Activated CD4-positive, alpha-beta memory T cell treated with anti-CD3 and anti-CD28 coated beads, Interleukin-2, amount 10 ng/mL, durations not matched to agents 7 days and 5 days (primary cell): ENCODE results near the gene NPRL2. TPM values are rescaled to one million over a fixed set of nuclear protein-coding genes. Genes with fewer than 3 reads are reported as not detected.

Source experiments
- CTCF ChIA-PET: fragments of 350-600 bp; sonication (Branson Sonifier 250); formaldehyde crosslinking; loops from one replicate; lab custom pipeline; 2021; ENCODE audit warnings: antibody characterized with exemption, inconsistent platforms; lab: Charles Lee
- POLR2A ChIA-PET: fragments of 350-600 bp; sonication (Branson Sonifier 250); formaldehyde crosslinking; loops from one replicate; lab custom pipeline; 2021; ENCODE audit warnings: antibody characterized with exemption; lab: Charles Lee
- DNase-seq: peaks from one replicate; pipeline ENCODE4 v3.0.0-alpha.2; 2020
- H3K27ac Mint-ChIP-seq: one replicate; pipeline ENCODE4 v1.8.0; 2021; ENCODE audit warnings: mild to moderate bottlenecking, mixed read lengths
- H3K27me3 Mint-ChIP-seq: one replicate; pipeline ENCODE4 v1.8.0; 2021; ENCODE audit warnings: mixed read lengths
- H3K36me3 Mint-ChIP-seq: one replicate; pipeline ENCODE4 v1.8.0; 2021; ENCODE audit warnings: low read depth, mixed read lengths
- H3K4me1 Mint-ChIP-seq: one replicate; pipeline ENCODE4 v1.8.0; 2021; ENCODE audit warnings: mixed read lengths
- H3K4me3 Mint-ChIP-seq: one replicate; pipeline ENCODE4 v1.8.0; 2021; ENCODE audit warnings: mild to moderate bottlenecking, mixed read lengths
- H3K9me3 Mint-ChIP-seq: one replicate; pipeline ENCODE4 v1.8.0; 2021; ENCODE audit warnings: mixed read lengths
- total RNA-seq, 2 experiments: library from RNA; stranded (reverse); gene quantifications; one replicate each; pipeline ENCODE4 v1.2.3, GENCODE V29; 2021

The NPRL2 gene
- total RNA-seq, 2 experiments from 2014 or later = 48.8 to 50.1 TPM

DNA sequence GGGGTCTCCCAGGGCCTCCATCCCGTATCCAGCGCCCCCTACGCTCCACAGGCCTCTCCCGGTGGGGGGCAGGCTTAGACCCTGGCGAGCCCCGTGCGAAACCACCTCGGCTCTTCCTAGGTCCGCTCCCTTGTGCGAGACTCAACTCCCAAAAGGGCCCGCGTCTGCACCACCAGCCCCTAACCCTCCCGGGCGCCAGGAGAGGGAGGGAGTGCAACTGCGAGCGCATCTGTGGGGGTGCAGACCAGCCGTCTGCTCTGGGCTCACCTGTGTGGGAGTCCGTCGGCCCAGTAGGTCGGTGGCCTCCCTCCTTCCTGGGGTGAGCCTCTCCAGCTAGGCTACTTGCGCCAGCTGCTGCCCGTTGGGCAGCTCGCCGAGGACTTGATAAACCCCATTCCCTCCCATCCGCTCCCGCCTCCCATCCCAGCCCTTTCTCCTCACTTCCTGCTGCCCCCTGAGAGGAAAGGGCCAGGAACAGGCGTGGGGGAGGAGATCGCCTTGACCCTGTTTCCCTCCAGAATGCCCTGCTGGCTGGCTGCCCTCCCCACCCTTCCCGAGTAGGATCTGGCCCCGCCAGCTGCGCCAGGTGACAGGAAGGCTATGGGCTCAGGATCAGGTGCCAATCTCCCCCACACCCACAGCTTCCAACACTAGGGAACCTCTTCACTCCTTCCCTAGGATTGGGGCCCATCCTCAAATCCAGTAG, 28.0 kb downstream of the NPRL2 start, which contains the start of gene HYAL2:
Gene HYAL2 (minus strand): TSS at position 360 of the 706 bp plus-strand sequence. CDS start 2,256 bp downstream, outside the sequence.
- H3K36me3 Mint-ChIP-seq = no peaks in the 10 kb centered on the region
- peak within 1 kb of the TSS; percentile 72 for H3K4me3 Mint-ChIP-seq
- ChIA-PET POLR2A (interaction anchor here (1.1 to 31.7 kb wide), 3 partner anchors 20 to 76 kb away, joined by 3 to 704 read pairs (median 113); partner anchors contain the start of genes CYB561D2, HYAL3, NAA80 and NPRL2), CTCF (interaction anchor here (0.8 to 6.7 kb wide), 3 partner anchors 13 to 48 kb away, joined by 3 to 82 read pairs (median 61); partner anchors contain the start of genes HYAL3 and NAA80)
- DNase-seq = no peak
- no peaks in the 10 kb centered on the region for H3K9me3 Mint-ChIP-seq
- peak within 1 kb of the TSS; percentile 83 for H3K27ac Mint-ChIP-seq
- H3K4me1 Mint-ChIP-seq = peaks cover 49% of the 10 kb centered on the region
- H3K27me3 Mint-ChIP-seq = no peaks in the 10 kb centered on the region

DNA sequence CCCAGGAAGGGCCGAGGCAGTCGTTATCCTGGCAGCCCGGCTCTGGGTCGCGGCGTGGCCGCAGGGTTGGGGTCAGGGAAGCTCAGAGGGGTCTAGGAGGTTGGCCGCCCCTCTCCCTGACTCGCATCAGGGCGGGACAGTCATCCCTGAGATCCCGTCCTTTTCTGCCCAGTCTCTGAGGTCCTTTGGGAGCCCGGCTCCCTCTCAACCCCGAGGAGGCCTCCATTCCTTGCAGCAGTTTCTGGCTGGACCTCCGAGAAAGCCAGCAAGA, 28.5 kb downstream of the NPRL2 start:
- H3K4me1 Mint-ChIP-seq = peaks cover 48% of the 10 kb centered on the region
- H3K27ac Mint-ChIP-seq = no peak overlapping the region
- ChIA-PET POLR2A (interaction anchor here (1.1 to 31.7 kb wide), 3 partner anchors 21 to 75 kb away, joined by 3 to 704 read pairs (median 113); partner anchors contain the start of genes CYB561D2, HYAL3, NAA80 and NPRL2), CTCF (interaction anchor here (0.9 to 6.7 kb wide), 5 partner anchors 13 to 75 kb away, joined by 3 to 82 read pairs (median 6); partner anchors contain the start of genes HYAL3, NAA80 and RASSF1)
- no peaks in the 10 kb centered on the region for H3K9me3 Mint-ChIP-seq
- DNase-seq = no peak
- H3K27me3 Mint-ChIP-seq = no peaks in the 10 kb centered on the region
- H3K4me3 Mint-ChIP-seq = peak overlapping the region; percentile 37
- H3K36me3 Mint-ChIP-seq = no peaks in the 10 kb centered on the region

DNA sequence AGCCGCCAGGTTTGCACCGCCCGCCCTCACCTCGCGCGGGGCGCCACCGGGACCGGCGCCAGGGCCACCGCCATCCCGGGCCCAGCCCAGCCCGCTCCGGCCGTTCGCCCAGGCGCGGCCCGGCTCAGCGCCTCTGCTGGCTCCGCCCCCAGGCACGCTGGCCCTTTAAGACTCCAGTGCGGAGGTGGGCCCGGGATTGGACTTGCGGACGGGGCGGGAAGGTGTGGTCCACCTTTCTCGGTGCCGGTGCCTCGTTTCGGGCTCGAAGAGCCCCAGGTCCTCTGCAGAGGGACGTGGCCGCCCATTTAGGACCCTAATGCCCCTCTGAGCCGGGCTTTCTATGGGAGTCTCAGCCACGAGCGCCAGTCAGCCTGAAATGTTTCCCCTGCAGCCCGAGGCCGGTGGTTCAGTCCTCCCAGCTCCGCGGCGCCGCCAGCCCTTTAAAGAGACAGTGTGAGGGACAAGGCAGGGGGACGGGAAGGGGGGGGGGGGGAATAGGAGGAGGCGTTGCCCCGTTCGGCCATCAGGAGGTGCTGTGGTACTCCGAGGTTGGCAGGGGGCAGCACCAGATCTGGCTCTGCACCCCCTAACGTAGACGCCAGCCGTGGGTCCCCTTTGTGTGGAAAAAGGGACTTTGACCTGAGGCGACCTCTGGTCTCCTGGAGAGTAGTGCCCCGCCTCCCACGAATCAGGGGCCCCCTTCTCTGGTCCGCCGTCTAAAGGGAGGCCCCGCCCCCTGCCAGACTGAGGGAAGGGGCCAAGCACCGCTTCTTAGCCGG, 29.1 kb downstream of the NPRL2 start:
- ChIA-PET CTCF (interaction anchor here (0.6 to 6.7 kb wide), 7 partner anchors 14 to 125 kb away, joined by 3 to 82 read pairs (median 5); partner anchors contain the start of genes HYAL3, NAA80 and RASSF1), POLR2A (interaction anchor here (1.1 to 31.7 kb wide), 3 partner anchors 21 to 75 kb away, joined by 3 to 704 read pairs (median 113); partner anchors contain the start of genes CYB561D2, HYAL3, NAA80 and NPRL2)
- no peaks in the 10 kb centered on the region for H3K9me3 Mint-ChIP-seq
- no peaks in the 10 kb centered on the region for H3K36me3 Mint-ChIP-seq
- peak overlapping the region; percentile 72 for H3K4me3 Mint-ChIP-seq
- DNase-seq = peak; percentile 85
- H3K27ac Mint-ChIP-seq = peak overlapping the region; percentile 83
- no peaks in the 10 kb centered on the region for H3K27me3 Mint-ChIP-seq
- peaks cover 48% of the 10 kb centered on the region for H3K4me1 Mint-ChIP-seq

DNA sequence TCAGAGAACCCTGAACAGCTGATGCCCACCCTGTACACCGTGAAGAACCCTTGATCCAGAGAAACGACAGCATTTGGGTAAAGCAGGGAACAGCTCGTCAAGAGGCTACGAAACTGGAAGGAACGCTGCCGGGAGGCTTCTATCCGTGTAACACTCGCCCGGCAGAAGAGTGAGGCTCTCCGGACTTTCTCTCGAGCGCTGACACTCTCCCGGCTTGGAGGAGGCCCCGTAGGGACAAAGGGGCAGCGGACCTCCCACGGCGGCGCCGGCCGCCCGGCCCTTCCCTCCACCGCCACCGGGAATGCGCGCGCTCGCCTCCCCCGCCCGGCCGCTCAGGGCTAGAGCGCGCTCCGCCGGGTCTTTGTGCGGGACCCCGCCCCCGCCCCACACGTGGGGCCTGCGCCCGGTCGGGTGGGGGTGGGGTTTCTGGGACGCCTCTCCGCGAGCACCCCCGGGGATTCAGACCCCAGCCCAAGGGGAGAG, 29.7 kb downstream of the NPRL2 start:
- peaks cover 4% of the 10 kb centered on the region for H3K36me3 Mint-ChIP-seq
- DNase-seq = peak; percentile 71
- POLR2A ChIA-PET = interaction anchor here (9.6 to 31.7 kb wide), 2 partner anchors 22 kb away, joined by 113 to 704 read pairs; partner anchors contain the start of genes CYB561D2, HYAL3, NAA80 and NPRL2

DNA sequence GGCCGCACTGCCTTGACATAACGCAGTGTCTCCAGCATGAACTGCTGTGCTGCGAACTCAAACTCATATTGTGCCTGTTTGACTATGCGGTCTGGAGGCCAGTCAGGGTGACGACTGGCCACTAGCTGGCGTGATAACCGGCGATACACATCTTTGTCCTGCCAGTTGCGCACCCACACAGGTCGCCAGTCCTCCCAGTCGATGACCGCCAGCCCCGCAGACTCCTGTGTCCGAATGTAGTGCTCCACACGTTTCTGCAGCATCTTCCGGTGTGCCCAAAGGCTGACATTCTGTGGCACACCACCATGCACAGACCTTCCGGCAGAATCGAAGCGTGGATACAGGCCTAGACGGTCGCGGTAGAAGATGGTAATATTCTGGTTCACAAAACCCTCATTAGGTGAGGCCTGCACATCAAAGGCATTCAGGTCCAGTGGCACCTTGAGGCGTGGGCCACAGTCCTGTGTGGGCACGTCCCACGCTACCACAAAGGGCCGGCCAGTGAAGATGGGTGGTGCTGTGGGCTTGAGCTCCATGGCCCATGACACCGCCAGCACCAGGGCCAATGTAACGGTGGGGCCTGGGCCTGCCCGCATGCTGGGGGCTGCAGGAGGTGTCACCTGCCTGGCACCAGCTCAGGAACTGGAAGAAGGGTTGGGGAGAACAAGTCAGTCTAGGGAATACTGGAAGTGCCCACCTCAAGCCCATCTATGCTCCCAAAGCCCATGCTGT, 30.5 kb downstream of the NPRL2 start:
- CTCF ChIA-PET = interaction anchor here (1.0 to 6.7 kb wide), 3 partner anchors 14 to 21 kb away, joined by 3 to 82 read pairs (median 61); partner anchors contain the start of genes HYAL3 and NAA80
- Mint-ChIP-seq H3K4me3 (peak overlapping the region; percentile 86), H3K27me3 (no peaks in the 10 kb centered on the region), H3K9me3 (no peaks in the 10 kb centered on the region), H3K36me3 (peaks cover 4% of the 10 kb centered on the region), H3K27ac (peak overlapping the region; percentile 37), H3K4me1 (peaks cover 58% of the 10 kb centered on the region)
- POLR2A ChIA-PET = interaction anchor here (9.6 to 31.7 kb wide), 2 partner anchors 21 to 23 kb away, joined by 113 to 704 read pairs; partner anchors contain the start of genes CYB561D2, HYAL3, NAA80 and NPRL2
- peak; percentile 16 for DNase-seq

More for the DNA sequence above, 29.7 kb downstream of the NPRL2 start:
- no peaks in the 10 kb centered on the region for H3K27me3 Mint-ChIP-seq
- peak overlapping the region; percentile 69 for H3K27ac Mint-ChIP-seq
- H3K9me3 Mint-ChIP-seq = no peaks in the 10 kb centered on the region
- CTCF ChIA-PET = interaction anchor here (0.6 to 6.7 kb wide), 7 partner anchors 14 to 124 kb away, joined by 3 to 82 read pairs (median 5); partner anchors contain the start of genes HYAL3, NAA80 and RASSF1
- peak overlapping the region; percentile 86 for H3K4me3 Mint-ChIP-seq
- peaks cover 52% of the 10 kb centered on the region for H3K4me1 Mint-ChIP-seq

DNA sequence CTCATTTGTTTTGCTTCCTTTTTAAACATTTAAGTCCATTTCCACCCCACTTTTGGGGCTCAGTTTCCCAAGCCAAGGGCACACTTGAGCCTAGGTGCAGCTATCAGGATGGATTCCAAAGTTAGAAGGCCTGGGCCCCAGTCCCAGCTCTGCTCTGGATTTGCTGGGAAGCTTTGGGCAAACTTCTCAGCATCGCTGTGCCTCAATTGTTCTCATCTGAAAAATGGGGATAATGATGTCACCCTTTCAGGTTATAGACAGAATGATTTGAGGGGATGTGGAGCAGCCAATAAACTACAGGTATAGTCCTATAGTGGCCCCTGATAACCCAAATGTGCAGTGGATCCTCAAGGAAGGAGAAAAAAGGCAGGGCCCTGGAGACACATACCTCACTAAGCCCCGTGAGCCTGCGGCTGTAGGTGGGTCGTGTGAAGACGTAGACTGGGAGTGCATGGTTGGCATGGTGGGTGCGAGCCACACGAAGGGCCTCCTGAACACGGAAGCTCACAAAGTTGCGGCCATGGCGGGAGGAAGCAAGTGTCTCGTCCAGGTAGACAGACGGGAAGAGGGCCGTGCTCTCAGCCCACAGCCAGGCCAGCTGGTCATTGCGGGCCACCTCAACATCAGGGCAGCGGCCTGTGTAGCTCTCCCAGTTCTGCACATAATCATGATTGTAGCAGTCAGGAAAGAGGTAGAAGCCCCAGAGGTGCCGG, 31.2 kb downstream of the NPRL2 start:
- Mint-ChIP-seq H3K4me3 (peak overlapping the region; percentile 86), H3K36me3 (peaks cover 4% of the 10 kb centered on the region), H3K27me3 (no peaks in the 10 kb centered on the region), H3K9me3 (no peaks in the 10 kb centered on the region), H3K27ac (no peak overlapping the region), H3K4me1 (peaks cover 59% of the 10 kb centered on the region)
- no peak for DNase-seq
- POLR2A ChIA-PET = interaction anchor here (9.6 to 31.7 kb wide), 2 partner anchors 21 to 23 kb away, joined by 113 to 704 read pairs; partner anchors contain the start of genes CYB561D2, HYAL3, NAA80 and NPRL2
- CTCF ChIA-PET = interaction anchor here (1.0 to 2.0 kb wide), 2 partner anchors 13 to 20 kb away, joined by 3 to 8 read pairs; partner anchors contain the start of genes HYAL3 and NAA80

DNA sequence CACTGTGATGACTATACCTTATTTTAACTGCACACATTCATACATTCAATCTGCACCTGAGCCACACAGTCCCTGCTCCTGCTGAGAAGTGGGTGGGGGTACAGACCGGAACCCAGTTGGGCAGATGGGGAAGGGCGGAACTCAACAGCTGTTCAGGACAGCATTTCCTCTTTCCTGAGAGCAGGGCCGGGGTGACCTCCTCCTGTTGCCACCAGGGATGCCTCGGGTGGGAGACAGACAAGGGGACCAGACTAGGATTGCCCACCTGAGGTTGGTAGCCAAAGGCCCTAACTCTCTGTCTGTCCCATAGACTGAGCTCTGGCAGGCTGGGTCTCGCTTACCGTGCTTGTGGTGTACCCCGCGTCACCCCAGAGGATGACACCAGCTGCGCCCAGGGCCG, 32.0 kb downstream of the NPRL2 start:
- peaks cover 4% of the 10 kb centered on the region for H3K36me3 Mint-ChIP-seq
- peaks cover 64% of the 10 kb centered on the region for H3K4me1 Mint-ChIP-seq
- no peaks in the 10 kb centered on the region for H3K27me3 Mint-ChIP-seq
- DNase-seq = no peak
- H3K4me3 Mint-ChIP-seq = no peak overlapping the region
- CTCF ChIA-PET = interaction anchor here (0.8 to 2.0 kb wide), 2 partner anchors 18 to 19 kb away, joined by 3 to 8 read pairs; partner anchors contain the start of genes HYAL3 and NAA80
- no peaks in the 10 kb centered on the region for H3K9me3 Mint-ChIP-seq
- peak overlapping the region; percentile 14 for H3K27ac Mint-ChIP-seq
- POLR2A ChIA-PET = interaction anchor here (9.6 to 31.7 kb wide), 2 partner anchors 20 to 24 kb away, joined by 113 to 704 read pairs; partner anchors contain the start of genes CYB561D2, HYAL3, NAA80 and NPRL2

DNA sequence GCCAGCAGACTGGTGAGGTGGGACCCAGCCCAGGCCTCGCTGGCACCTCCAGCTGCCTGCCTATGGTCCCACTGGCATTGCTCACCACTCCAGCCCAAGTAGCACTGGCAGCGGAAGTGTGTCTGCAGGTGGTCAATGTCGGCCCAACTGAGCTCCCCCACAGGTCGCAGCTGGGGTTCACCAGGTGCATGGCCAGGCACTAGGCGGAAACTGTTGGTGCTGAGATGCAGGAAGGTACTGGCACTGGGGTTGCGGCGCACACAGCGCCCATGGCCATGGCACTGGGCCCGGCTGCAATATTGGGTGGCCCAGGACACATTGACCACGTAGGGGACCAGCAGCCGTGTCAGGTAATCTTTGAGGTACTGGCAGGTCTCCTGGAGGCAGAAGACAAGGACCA, 32.4 kb downstream of the NPRL2 start:
- no peak for DNase-seq
- H3K4me1 Mint-ChIP-seq = peaks cover 61% of the 10 kb centered on the region
- CTCF ChIA-PET = interaction anchor here (0.8 to 2.0 kb wide), 5 partner anchors 19 to 198 kb away, joined by 3 to 8 read pairs (median 3); partner anchors contain the start of genes HYAL3 and NAA80
- peaks cover 4% of the 10 kb centered on the region for H3K36me3 Mint-ChIP-seq
- POLR2A ChIA-PET = interaction anchor here (1.5 to 31.7 kb wide), 3 partner anchors 19 to 26 kb away, joined by 6 to 704 read pairs (median 113); partner anchors contain the start of genes CYB561D2, HYAL3, IFRD2 and NAA80
- no peaks in the 10 kb centered on the region for H3K9me3 Mint-ChIP-seq
- peak overlapping the region; percentile 14 for H3K27ac Mint-ChIP-seq
- no peaks in the 10 kb centered on the region for H3K27me3 Mint-ChIP-seq
- H3K4me3 Mint-ChIP-seq = no peak overlapping the region

DNA sequence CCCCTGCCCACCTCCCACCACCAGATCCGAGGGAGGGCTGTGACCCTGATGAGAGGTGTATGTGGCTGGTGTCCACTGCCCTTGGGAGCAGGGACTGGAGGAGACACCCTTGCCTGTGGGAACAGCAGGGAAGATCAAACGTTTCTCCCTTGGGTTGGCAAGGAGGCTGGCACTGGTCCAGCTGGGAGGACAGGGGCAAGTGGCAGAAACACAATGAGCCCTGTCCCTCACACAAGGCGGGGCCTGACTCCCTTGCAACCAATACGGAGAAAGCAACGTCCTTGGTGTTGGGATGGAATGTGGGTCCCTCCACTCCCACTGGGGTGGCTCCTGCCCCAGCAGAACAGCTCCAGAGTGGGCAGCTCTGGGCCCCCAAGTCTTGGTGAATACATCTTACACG, 33.3 kb downstream of the NPRL2 start:
- no peaks in the 10 kb centered on the region for H3K27me3 Mint-ChIP-seq
- CTCF ChIA-PET = interaction anchor here (0.8 to 3.4 kb wide), 5 partner anchors 18 to 197 kb away, joined by 3 to 17 read pairs (median 3); partner anchors contain the start of genes HYAL3, IFRD2 and NAA80
- peak overlapping the region; percentile 95 for H3K27ac Mint-ChIP-seq
- no peak overlapping the region for H3K4me3 Mint-ChIP-seq
- H3K36me3 Mint-ChIP-seq = peaks cover 4% of the 10 kb centered on the region
- H3K4me1 Mint-ChIP-seq = peaks cover 59% of the 10 kb centered on the region
- POLR2A ChIA-PET = interaction anchor here (1.0 to 31.7 kb wide), 7 partner anchors 12 to 28 kb away, joined by 3 to 704 read pairs (median 6); partner anchors contain the start of genes CYB561D2, HYAL3, IFRD2 and NAA80
- H3K9me3 Mint-ChIP-seq = no peaks in the 10 kb centered on the region
- DNase-seq = no peak

DNA sequence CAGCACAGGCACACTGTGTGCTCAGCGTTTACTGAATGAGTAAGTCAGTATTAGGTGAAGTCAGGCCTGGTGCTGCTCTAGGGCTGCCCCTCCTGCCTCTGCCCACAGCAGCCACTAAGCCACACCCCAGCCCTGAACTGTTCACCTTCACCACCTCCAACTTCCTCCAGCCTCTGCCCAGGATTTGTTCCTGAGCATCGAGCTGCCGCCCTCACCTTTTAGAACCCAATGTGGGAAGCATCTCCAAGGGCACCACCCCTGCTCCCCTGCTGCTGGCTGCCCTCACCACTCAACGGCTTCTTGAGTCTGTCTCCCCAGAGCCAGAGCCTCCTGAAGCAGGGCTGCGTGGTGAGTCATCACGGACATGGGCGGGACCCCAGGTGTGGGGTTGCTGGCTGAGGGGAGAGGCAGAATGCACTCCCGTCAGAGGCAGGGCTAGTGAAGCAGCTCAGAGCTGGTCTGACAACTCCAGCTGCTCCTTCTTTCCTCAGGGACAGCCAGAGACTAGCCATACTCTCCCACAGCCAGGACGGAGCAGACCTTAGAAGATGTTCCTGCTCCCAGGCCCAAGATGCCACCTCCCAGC, 33.8 kb downstream of the NPRL2 start:
- peak overlapping the region; percentile 95 for H3K27ac Mint-ChIP-seq
- ChIA-PET CTCF (interaction anchor here (1.2 to 3.4 kb wide), 4 partner anchors 18 to 57 kb away, joined by 3 to 17 read pairs (median 4); partner anchors contain the start of genes HYAL3, IFRD2 and NAA80), POLR2A (interaction anchor here (1.0 to 31.7 kb wide), 7 partner anchors 11 to 27 kb away, joined by 3 to 704 read pairs (median 6); partner anchors contain the start of genes CYB561D2, HYAL3, IFRD2 and NAA80)
- H3K36me3 Mint-ChIP-seq = peaks cover 4% of the 10 kb centered on the region
- peak; percentile 87 for DNase-seq
- H3K27me3 Mint-ChIP-seq = no peaks in the 10 kb centered on the region
- peaks cover 59% of the 10 kb centered on the region for H3K4me1 Mint-ChIP-seq
- peak overlapping the region; percentile 66 for H3K4me3 Mint-ChIP-seq
- H3K9me3 Mint-ChIP-seq = no peaks in the 10 kb centered on the region
